Endothelial cell of umbilical vein (primary cell): ENCODE measurements around the gene SHPK. TPM values are rescaled to one million over a fixed set of nuclear protein-coding genes. Genes with fewer than 3 reads are reported as not detected.

ENCODE experiments used
- BruUV-seq: library from RNA; stranded (reverse); fragments of 400-500 nt; replicated peaks from 2 replicates; lab custom pipeline; 2021; lab: Mats Ljungman, UMichigan
- CTCF ChIA-PET: fragments of 300-600, 350-600 bp; sonication (Branson Sonifier 250); formaldehyde crosslinking; loops from one replicate; lab custom pipeline; 2021; ENCODE audit warnings: antibody characterized with exemption, inconsistent platforms; lab: Charles Lee
- POLR2A ChIA-PET: fragments of 300-600, 350-600 bp; sonication (Branson Sonifier 250); formaldehyde crosslinking; loops from one replicate; lab custom pipeline; 2021; ENCODE audit warnings: antibody characterized with exemption, inconsistent platforms; lab: Charles Lee
- DNase-seq: peaks from one replicate; pipeline ENCODE4 v3.0.0-alpha.2; 2011; ENCODE audit warnings: low read depth, low spot score
- FAIRE-seq: peaks from 2 replicates; lab custom pipeline; 2011; peaks lifted over from hg19 to GRCh38; lab: Jason Lieb, UNC
- H2AFZ ChIP-seq: 2 replicates; pipeline ENCODE4 v1.6.0; 2012; ENCODE audit warnings: low read depth, low read length, control low read depth, inconsistent platforms
- H3K27ac ChIP-seq: 2 replicates; pipeline ENCODE4 v1.5.1; 2011; ENCODE audit warnings: low read depth, mild to moderate bottlenecking, control low read depth, low read length, moderate library complexity; ENCODE audit not compliant: insufficient read depth
- H3K27me3 ChIP-seq, 2 experiments: 2 replicates each; pipeline versions ENCODE4 v1.6.0 to v1.6.1; 2011; ENCODE audit warnings: low read length in 2 of 2, mixed read lengths in 1 of 2; ENCODE audit not compliant: control insufficient read depth in 2 of 2, insufficient read depth in 2 of 2
- H3K36me3 ChIP-seq, 2 experiments: 2 replicates in 1 of 2; 3 replicates in 1 of 2; pipeline ENCODE4 v1.5.1; 2011; ENCODE audit warnings: low read length in 2 of 2, mild to moderate bottlenecking in 1 of 2, moderate library complexity in 1 of 2; ENCODE audit not compliant: control insufficient read depth in 2 of 2, insufficient read depth in 2 of 2; ENCODE audit errors: extremely low read depth in 1 of 2
- H3K4me1 ChIP-seq: 3 replicates; pipeline ENCODE4 v1.5.1; 2011; ENCODE audit warnings: mild to moderate bottlenecking, low read length; ENCODE audit not compliant: control insufficient read depth, insufficient read depth; ENCODE audit errors: extremely low read depth
- H3K4me2 ChIP-seq: 2 replicates; pipeline ENCODE4 v1.6.1; 2011; ENCODE audit warnings: low read length, control low read depth, mixed read lengths; ENCODE audit not compliant: insufficient read depth
- H3K4me3 ChIP-seq, 3 experiments: fragments of 200-600 bp in 1 of 3; sonication (generic), shearing (Covaris generic) in 1 of 3; replicated peaks in 1 of 3; 2 replicates each; pipeline ENCODE4 v1.5.1; 2011 to 2016; ENCODE audit warnings: control low read depth in 3 of 3, low read length in 3 of 3, mild to moderate bottlenecking in 2 of 3, inconsistent platforms in 1 of 3, low read depth in 1 of 3, moderate library complexity in 1 of 3; ENCODE audit not compliant: insufficient read depth in 1 of 3
- H3K79me2 ChIP-seq: 2 replicates; pipeline ENCODE4 v1.6.0; 2012; ENCODE audit warnings: low read length, inconsistent platforms; ENCODE audit not compliant: control insufficient read depth, insufficient read depth
- H3K9ac ChIP-seq: replicated peaks from 2 replicates; pipeline ENCODE3; 2011; ENCODE audit warnings: low read length, control low read depth; ENCODE audit not compliant: insufficient read depth; ENCODE audit errors: extremely low read depth
- H3K9me1 ChIP-seq: replicated peaks from 3 replicates; pipeline ENCODE4 v1.6.0; 2011; ENCODE audit warnings: mild to moderate bottlenecking, low read length; ENCODE audit not compliant: control insufficient read depth, insufficient read depth; ENCODE audit errors: extremely low read depth
- H3K9me3 ChIP-seq: replicated peaks from 2 replicates; pipeline ENCODE4 v1.5.1; 2012; ENCODE audit warnings: low read length, inconsistent platforms; ENCODE audit not compliant: control insufficient read depth, insufficient read depth
- H4K20me1 ChIP-seq: replicated peaks from 2 replicates; pipeline ENCODE3; 2011; ENCODE audit warnings: mild to moderate bottlenecking, low read length; ENCODE audit not compliant: control insufficient read depth, insufficient read depth; ENCODE audit errors: extremely low read depth
- EZH2 ChIP-seq: IDR thresholded peaks from 2 replicates; pipeline ENCODE4 v1.6.1; 2012; ENCODE audit warnings: borderline replicate concordance, low read depth, mild to moderate bottlenecking, moderate library complexity, low read length, inconsistent platforms; ENCODE audit not compliant: severe bottlenecking
- FOS ChIP-seq: IDR thresholded peaks from 2 replicates; pipeline ENCODE4 v1.6.1; 2011; ENCODE audit warnings: mild to moderate bottlenecking, low read length, moderate library complexity, borderline replicate concordance; ENCODE audit not compliant: insufficient read depth
- GATA2 ChIP-seq: IDR thresholded peaks from 2 replicates; pipeline ENCODE4 v1.7.0; 2011; ENCODE audit warnings: low read depth, mild to moderate bottlenecking, moderate library complexity, mixed read lengths, low read length; ENCODE audit not compliant: insufficient read length, insufficient read depth
- JUN ChIP-seq: IDR thresholded peaks from 2 replicates; pipeline ENCODE4 v1.6.1; 2011; ENCODE audit warnings: borderline replicate concordance, low read depth; ENCODE audit not compliant: insufficient read length, insufficient read depth
- MYC ChIP-seq: IDR thresholded peaks from one replicate; pipeline ENCODE4 v1.6.1; 2011; ENCODE audit warnings: mild to moderate bottlenecking, low read depth, low read length
- POLR2A ChIP-seq: IDR thresholded peaks from 2 replicates; pipeline ENCODE4 v1.6.1; 2012; ENCODE audit warnings: low read depth, mild to moderate bottlenecking, control low read depth, low read length
- POLR2AphosphoS5 ChIP-seq: IDR thresholded peaks from 2 replicates; pipeline ENCODE4 v1.6.1; 2012; ENCODE audit warnings: low read depth, mild to moderate bottlenecking, control low read depth, low read length, moderate library complexity; ENCODE audit not compliant: insufficient read depth
- dilution Hi-C: fragments of 300-500 bp; cut with MboI; formaldehyde crosslinking; loops from one replicate; pipeline ENCODE4 v1.15.0; 2019; ENCODE audit warnings: low sequenced_read_pairs; ENCODE audit not compliant: extremely low pct_ligation_motif_present
- intact Hi-C: fragments of 100-400 bp; cut with micrococcal nuclease; formaldehyde crosslinking; loops from one replicate; pipeline ENCODE4 v1.10.0; 2022
- polyA plus RNA-seq, 4 experiments: library from polyadenylated mRNA; depleted of rRNA in 3 of 4; stranded (reverse) in 3 of 4; unstranded in 1 of 4; fragments of >200 nt; gene quantifications; 2 replicates each; pipeline versions ENCODE4 v1.2.1 to v1.2.3, GENCODE V29; 2011 to 2012; ENCODE audit warnings: missing spikeins in 1 of 4
- total RNA-seq: library from RNA; stranded (reverse); gene quantifications from 2 replicates; pipeline ENCODE4 v1.2.3, GENCODE V29; 2021
- TF ChIP-seq, protein P1 (sequence below), 2 donors: IDR thresholded peaks; 1 replicate in 1 of 2; 2 replicates in 1 of 2; pipeline ENCODE4 v1.5.1; 2011; ENCODE audit warnings: low read length in 2 of 2, mild to moderate bottlenecking in 2 of 2, moderate library complexity in 2 of 2, control low read depth in 1 of 2, inconsistent platforms in 1 of 2, low read depth in 1 of 2; ENCODE audit not compliant: insufficient read depth in 1 of 2; ENCODE audit errors: extremely low read depth in 1 of 2
- TF ChIP-seq, protein P2 (sequence below): IDR thresholded peaks from 2 replicates; pipeline ENCODE4 v1.6.1; 2011; ENCODE audit not compliant: insufficient read depth, insufficient read length

Gene SHPK
- total and polyA plus RNA-seq, 2 donors (not counting 3 experiments of a cell fraction or from before 2014, with no cell fraction given), result 15.4 to 15.9 TPM

GRCh38 chr17:3655766-3656165 is 19.7 kb upstream of the SHPK start:
- Histone ChIP-seq H3K4me3 (no peak overlapping the region), H3K79me2 (no peaks in the 10 kb centered on the region), H3K9me3 (no peaks in the 10 kb centered on the region), H3K9ac (no peak overlapping the region), H3K27ac (no peak overlapping the region), H3K36me3 (no peaks in the 10 kb centered on the region), H3K4me2 (no peak overlapping the region), H3K27me3 (no peaks in the 10 kb centered on the region), H2AFZ (no peak overlapping the region), H3K9me1 (no peaks in the 10 kb centered on the region), H4K20me1 (no peaks in the 10 kb centered on the region), H3K4me1 (peaks cover 6% of the 10 kb centered on the region)
- FAIRE-seq, result no peak
- no TSS peak for BruUV-seq
- CTCF ChIA-PET, result no interaction called here
- intact Hi-C loops, result no loop called here
- no peak for DNase-seq
- dilution Hi-C loops, result no loop called here
- POLR2A ChIA-PET, result no interaction called here
- no peak for TF ChIP-seq POLR2A
- no peak for TF ChIP-seq FOS
- TF ChIP-seq, protein P1, sequence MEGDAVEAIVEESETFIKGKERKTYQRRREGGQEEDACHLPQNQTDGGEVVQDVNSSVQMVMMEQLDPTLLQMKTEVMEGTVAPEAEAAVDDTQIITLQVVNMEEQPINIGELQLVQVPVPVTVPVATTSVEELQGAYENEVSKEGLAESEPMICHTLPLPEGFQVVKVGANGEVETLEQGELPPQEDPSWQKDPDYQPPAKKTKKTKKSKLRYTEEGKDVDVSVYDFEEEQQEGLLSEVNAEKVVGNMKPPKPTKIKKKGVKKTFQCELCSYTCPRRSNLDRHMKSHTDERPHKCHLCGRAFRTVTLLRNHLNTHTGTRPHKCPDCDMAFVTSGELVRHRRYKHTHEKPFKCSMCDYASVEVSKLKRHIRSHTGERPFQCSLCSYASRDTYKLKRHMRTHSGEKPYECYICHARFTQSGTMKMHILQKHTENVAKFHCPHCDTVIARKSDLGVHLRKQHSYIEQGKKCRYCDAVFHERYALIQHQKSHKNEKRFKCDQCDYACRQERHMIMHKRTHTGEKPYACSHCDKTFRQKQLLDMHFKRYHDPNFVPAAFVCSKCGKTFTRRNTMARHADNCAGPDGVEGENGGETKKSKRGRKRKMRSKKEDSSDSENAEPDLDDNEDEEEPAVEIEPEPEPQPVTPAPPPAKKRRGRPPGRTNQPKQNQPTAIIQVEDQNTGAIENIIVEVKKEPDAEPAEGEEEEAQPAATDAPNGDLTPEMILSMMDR (IDR thresholded peaks at IDR 0.05; ENCODE audit: extremely low read depth in 1 of 2, insufficient read depth in 1 of 2, low read depth in 1 of 2, low read length in 2 of 2), result no peak
- TF ChIP-seq JUN, result no peak
- TF ChIP-seq, protein P2, sequence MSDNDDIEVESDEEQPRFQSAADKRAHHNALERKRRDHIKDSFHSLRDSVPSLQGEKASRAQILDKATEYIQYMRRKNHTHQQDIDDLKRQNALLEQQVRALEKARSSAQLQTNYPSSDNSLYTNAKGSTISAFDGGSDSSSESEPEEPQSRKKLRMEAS, result no peak
- TF ChIP-seq POLR2AphosphoS5, result no peak
- no peak for TF ChIP-seq MYC
- no peak for TF ChIP-seq EZH2
- TF ChIP-seq GATA2, result no peak
